GM18951 (cell line): ENCODE measurements around the gene FLNB.
"Not testable (repeated sequence)": the region's sequence is repeated elsewhere in the genome, so short reads cannot be mapped to it uniquely, and the experiment has no call there.

Experiments
- POLR2A ChIP-seq: IDR thresholded peaks from 4 replicates; pipeline ENCODE4 v1.6.1; 2011; ENCODE audit warnings: mild to moderate bottlenecking; ENCODE audit not compliant: insufficient read length, insufficient read depth; ENCODE audit errors: extremely low read depth
- in situ Hi-C: fragments of 300-500 bp; cut with MboI; formaldehyde crosslinking; loops from one replicate; pipeline ENCODE4 v1.12.0; 2022; ENCODE audit warnings: low sequenced_read_pairs, mixed read lengths, inconsistent platforms; ENCODE audit not compliant: unreplicated experiment

FLNB gene

DNA sequence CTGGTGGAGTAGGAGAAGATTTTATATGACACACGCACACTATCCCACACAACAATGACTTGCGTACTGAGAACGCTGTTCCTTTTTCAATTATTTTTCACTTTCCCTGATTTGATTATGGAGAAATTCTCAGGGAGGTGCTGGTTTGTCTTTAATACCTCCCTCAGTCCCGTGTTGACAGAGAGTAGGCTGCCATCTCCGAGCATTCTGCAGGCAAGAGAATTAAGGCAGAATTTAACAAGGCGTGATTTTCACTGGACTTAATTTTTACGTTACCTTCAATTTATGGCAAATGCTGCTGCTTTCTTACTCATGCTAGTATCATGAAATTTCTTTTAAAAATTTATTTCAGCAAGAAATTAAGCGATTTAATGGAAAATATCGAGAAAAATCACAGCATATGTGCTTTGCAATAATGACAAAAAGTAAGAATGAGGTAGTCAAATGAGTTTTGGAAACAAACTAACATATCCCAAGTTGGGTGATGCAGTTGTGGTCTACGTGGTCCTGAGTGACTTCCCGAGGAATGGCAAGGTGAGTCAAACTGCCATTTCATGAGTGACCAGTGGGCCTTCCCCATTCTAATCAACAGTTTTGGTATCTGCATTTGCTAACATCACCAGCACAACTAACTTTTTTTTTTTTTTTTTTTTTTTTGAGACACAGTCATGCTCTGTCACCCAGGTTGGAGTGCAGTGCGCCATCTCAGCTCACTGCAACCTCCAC is 185.6 kb downstream of the FLNB start:
- no peak for TF ChIP-seq POLR2A
- in situ Hi-C loops: loop anchor here (25.0 kb wide), 1 partner anchor 343 kb away; the partner anchor contains the start of gene ACOX2

DNA sequence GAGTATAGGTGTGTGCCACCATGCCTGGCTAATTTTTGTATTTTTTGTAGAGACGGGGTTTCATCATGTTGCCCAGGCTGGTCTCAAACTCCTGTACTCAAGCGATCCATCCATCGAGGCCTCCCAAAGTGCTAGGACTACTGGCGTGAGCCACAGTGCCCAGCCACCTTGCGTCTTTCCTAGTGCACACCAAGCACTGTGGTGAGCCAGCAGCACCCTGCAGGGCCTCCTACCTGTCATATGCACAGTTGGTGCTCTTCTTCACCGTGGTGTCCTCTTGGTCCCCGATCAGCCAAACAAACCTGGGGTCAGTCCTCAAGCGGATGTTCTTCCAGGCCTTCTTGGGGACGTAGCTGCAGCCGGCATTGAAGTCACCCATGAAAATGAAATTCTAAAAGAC is 189.4 kb downstream of the FLNB start:
- no peak for TF ChIP-seq POLR2A
- in situ Hi-C loops: loop anchor here (25.0 kb wide), 1 partner anchor 340 kb away; the partner anchor contains the start of gene ACOX2

DNA sequence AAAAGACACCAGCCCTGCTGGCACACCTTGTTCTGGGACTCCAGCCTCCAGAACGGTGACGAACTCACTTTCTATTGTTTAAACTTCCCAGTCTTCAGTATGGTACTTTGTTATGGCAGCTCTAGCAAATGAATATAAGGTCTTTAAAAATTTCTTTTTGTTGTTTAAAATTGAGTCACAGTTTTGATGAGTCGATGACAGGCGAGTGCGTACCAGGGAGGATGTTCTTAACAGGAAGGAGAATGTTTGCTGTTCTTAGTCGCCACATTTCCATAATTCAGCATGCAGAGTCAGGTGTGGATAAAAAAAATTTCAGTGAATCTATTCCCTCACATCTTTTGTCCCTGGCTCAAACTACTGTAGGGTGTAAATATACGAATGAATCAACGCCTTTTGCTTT is 190.1 kb downstream of the FLNB start:
- in situ Hi-C loops: loop anchor here (25.0 kb wide), 1 partner anchor 339 kb away; the partner anchor contains the start of gene ACOX2

DNA sequence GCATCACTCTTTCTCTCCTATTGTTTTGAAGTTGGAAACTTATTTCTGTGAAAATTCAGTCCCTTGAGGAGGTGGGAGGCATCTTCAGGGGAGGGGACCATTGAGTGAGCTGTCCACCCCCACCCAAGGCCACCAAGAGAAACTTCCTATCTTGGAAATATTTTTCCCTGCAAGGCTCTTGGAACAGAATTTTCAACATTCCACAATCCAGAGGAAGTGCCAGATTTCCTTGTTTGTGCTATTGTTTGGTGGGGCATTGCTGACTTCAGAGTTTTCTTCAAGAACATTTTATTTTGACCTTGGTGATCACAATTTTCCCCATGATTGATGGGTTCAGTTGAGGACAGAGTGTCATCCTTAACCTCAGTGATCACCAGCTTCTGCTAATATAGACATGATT is 190.6 kb downstream of the FLNB start:
- in situ Hi-C loops: loop anchor here (25.0 kb wide), 1 partner anchor 338 kb away; the partner anchor contains the start of gene ACOX2
- no peak for TF ChIP-seq POLR2A

More for the DNA sequence above, 190.1 kb downstream of the FLNB start:
- no peak for TF ChIP-seq POLR2A

DNA sequence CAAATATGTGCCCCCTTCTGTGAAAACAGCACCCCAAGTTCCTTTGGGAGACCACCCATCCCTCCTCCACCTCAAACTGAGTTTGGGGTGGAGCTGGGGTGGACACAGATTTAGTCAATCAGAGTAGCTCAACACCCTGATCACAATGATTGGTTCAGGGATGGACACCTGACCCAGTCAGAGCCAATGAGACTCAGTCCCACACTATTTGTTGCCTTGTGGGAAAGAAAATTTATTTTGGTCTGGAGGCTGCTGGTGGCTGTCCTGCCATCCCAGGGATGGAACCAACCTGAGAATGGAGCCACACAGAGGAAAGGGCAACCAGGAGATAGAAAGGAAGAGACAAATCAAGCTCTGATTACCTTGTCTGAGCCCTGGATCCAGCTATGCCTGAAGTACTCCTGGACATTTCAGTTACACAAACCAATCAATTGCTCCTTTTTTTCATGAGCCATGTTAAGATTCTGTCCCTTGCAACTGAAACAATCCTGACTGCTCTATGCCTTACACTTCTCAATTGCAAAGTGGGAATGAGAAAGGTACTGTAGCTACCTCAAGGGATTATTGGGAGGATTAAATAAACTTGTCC is 192.0 kb downstream of the FLNB start:
- no peak for TF ChIP-seq POLR2A
- in situ Hi-C loops: no loop called here

DNA sequence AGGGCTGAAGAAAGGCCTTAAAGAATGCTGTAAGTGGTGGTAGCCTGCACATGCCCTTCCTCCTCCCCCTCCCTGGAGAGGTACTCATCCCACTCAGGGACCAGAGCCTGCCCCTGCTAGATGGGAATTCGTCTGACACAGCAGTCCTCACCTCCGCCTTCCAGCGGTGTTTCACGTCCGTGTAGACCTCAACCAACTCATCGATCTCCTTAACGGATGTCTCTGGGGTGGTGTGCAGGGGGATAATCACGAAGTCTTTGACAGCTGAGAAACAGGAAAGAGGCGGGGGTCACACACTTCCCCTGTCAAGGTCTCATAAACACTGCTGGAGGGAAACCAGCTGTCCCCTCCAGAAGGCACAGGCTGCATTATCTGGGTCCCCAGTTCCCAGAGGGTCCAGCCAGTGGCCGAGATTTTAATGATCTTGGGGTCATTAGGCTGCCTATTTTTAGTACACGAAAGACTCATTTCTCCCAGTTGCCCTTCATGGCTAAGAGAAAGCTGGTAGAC is 192.7 kb downstream of the FLNB start:
- in situ Hi-C loops: no loop called here
- TF ChIP-seq POLR2A: no peak

DNA sequence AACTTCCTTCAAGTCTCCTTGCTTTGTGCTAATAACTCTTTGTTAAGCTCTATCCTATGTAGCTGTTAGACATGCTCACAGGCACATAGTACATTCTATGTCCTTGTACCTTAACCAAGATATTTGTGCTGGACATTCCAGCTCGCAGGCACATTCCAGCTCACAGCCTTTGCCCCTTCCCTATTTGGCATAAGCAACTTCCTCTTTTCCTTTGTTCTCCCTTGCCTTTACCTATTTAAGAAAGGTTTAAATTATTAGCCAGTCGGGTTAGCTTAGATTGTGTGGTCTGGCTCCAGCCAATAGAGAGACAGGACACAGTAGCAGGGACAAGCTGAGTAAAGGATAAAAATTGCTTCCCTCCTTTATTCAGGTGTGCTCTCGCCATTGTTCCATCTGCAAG is 193.2 kb downstream of the FLNB start:
- in situ Hi-C loops: not testable (repeated sequence)

DNA sequence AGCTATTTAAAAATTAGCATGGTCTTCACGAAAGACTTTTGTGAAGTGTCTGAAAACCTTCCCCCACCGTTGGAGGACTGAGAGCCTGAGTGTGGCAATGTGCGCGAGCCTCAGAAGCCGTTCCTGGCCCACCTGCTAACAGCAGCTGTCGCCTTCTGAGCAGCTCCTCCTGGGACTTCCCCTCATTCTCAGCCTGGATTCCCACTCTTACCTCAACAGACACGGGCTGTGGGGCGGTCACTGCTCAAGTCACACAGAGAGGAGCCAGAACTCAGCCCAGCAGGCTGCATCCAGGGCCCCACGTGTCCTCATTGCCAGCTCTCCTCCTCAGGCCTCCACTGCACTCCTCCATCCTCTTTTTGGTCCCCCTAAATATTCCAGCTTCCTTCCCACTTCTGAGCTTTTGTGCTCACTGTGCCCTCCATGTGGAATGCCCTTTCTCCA is 194.7 kb downstream of the FLNB start:
- TF ChIP-seq POLR2A: no peak
- in situ Hi-C loops: no loop called here

DNA sequence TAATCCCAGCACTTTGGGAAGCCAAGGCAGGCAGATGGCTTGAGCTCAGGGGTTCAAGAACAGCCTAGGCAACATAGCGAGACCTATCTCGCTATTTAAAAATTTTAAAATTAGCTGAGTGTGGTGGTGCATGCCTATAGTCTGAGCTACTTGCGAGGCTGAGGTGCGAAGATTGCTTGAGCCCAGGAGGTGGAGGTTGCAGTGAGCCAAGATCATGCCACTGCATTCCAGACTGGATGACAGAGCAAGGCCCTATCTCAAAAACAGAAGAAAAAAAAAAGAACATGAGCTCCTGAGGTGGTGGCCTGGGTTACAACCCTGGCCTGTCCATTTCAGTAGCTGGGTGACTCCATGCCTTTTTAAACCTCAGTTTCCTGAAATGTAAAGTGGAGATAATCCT is 195.3 kb downstream of the FLNB start:
- in situ Hi-C loops: no loop called here
- no peak for TF ChIP-seq POLR2A

DNA sequence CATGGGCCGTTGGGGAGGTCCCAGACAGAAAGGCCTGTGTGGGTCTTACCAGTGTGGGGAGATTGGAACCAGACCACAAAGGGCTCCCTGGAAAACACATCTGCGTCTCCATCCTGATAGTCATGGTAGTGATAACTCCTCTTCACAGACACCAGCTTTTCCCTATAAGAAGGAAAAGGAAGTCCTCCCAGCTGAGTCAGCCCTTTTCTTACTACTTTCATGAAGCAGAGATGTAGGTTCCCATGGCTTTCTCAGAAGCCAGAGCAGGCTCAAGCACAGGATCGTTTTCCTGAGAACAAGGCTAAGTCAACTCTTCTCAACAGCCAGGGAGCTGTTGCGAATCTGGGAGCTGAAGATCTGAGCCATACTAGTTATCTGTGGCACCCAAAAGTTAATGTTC is 196.5 kb downstream of the FLNB start:
- in situ Hi-C loops: no loop called here
- no peak for TF ChIP-seq POLR2A

DNA sequence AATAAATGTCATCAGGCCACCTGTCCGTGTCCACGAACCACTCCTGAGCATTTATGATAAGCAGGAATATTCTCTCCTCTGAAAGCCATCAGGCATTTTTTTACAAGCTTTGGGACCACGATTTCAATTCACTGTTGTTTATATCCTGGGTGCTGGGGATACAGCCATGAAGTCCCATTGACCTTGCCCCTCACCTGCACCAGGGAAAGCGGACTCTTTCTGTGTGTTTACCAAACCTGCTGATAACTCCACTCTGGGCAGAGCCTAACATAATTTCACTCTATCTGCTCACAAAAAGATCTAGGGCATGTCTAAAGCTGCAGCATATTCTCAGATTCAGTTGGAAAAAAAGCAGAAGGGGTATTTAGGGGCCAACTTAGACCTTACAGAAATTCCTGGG is 197.8 kb downstream of the FLNB start:
- in situ Hi-C loops: no loop called here

DNA sequence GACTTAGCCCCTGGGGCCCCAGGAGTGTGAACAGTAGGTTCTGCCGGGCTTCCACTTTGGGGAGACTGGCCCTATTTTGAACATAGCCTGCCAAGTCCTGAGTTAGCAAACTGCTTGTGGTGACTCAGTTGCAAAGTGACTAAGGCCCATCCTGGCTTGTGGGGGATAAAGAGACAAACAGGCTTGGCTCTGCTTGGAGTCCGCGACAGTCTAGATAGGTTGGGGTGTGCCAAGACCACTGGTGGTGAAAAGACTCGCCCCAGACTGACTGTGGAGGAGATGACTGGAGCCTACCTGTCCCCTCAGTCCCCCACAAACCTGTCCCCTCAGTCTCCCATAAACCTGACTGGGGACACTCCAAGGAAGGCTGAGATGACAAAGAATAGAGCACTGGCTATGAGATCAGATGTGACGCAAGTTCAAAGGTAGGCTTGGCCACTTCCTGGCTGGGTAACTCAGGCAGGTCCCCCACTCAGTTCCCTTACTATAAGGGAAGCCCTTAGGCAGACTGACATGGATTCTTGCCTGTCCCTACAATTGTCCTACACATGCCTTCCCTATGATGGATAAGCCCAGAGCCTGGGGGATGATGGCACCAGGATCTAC is 198.3 kb downstream of the FLNB start:
- TF ChIP-seq POLR2A: no peak
- in situ Hi-C loops: no loop called here

More for the DNA sequence above, 197.8 kb downstream of the FLNB start:
- TF ChIP-seq POLR2A: no peak

DNA sequence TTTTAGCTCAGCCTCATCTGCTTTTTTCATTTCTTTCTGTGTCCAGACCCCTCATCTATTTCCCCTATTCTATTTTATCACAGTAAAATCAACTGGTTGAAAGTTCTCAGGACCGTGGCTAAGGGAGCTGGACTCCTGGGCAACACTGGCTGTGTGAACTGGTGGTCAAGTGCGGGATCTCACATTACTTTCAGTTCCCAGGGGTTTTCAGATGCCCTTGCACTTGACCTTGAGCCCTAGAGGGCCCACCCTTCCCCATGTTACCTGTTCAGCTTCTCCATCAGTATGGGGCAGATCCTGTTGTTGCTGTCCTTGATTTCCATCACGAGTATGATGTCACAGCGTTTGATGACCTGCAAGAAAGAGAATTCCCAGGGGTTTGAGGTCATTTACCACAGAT is 199.7 kb downstream of the FLNB start:
- TF ChIP-seq POLR2A: no peak
- in situ Hi-C loops: no loop called here
